ENCODE measurements around the gene DHX16. TPM values are rescaled to one million over a fixed set of nuclear protein-coding genes. Genes with fewer than 3 reads are reported as not detected.

Gene DHX16
- total and polyA plus RNA-seq, 8 donors: 23.8 to 43.4 (median 40.0) TPM

GRCh38 chr6:30696432-30696831 lies 23.6 kb upstream of the DHX16 start:
- Histone ChIP-seq H3K27me3 (no peaks in the 10 kb centered on the region), H3K9me3 (no peaks in the 10 kb centered on the region), H3K36me3 (no peaks in the 10 kb centered on the region), H3K27ac (no peak overlapping the region), H3K4me1 (peaks cover 0 to 11% of the 10 kb centered on the region in 2 donors), H3K4me3 (no peak overlapping the region)
- TF ChIP-seq CTCF (IDR thresholded peaks at IDR 0.05): no peak
- ATAC-seq: no peak
- intact Hi-C loops (cut with DNase I): no loop called here
- DNase-seq: no peak

- Histone ChIP-seq H3K36me3 (no peaks in the 10 kb centered on the region), H3K27me3 (no peaks in the 10 kb centered on the region), H3K9me3 (no peaks in the 10 kb centered on the region), H3K4me3 (peak overlapping the region; percentile 47 to 91), H3K27ac (peak overlapping the region; percentile 74 to 97), H3K4me1 (peaks cover 14 to 42% of the 10 kb centered on the region in 2 donors)
- no peak for TF ChIP-seq CTCF (IDR thresholded peaks at IDR 0.05)
- ATAC-seq (no peak), DNase-seq (no peak)
- intact Hi-C loops (cut with DNase I): no loop called here
Observed at GRCh38 chr6:30691208-30691847, 18.5 kb upstream of the DHX16 start.

- TF ChIP-seq CTCF (IDR thresholded peaks at IDR 0.05): no peak
- peak; percentile 78 for ATAC-seq
- intact Hi-C loops (cut with DNase I): no loop called here
Observed at GRCh38 chr6:30690403-30691207, 17.8 kb upstream of the DHX16 start, which contains the start of gene NRM. TSS of gene NRM (minus strand) at chr6:30690984. CDS start at chr6:30690974, 10 bp downstream.

GRCh38 chr6:30689985-30690384 lies 17.2 kb upstream of the DHX16 start:
- ATAC-seq (no peak), DNase-seq (no peak)
- Histone ChIP-seq H3K27ac (peak overlapping the region; percentile 74 to 97), H3K4me3 (peak overlapping the region; percentile 47 to 91), H3K9me3 (no peaks in the 10 kb centered on the region), H3K4me1 (peaks cover 14 to 42% of the 10 kb centered on the region in 2 donors), H3K27me3 (no peaks in the 10 kb centered on the region), H3K36me3 (peaks cover 0 to 4% of the 10 kb centered on the region in 2 donors)
- intact Hi-C loops (cut with DNase I): loop anchor here in 1 of 2 donors (10.0 kb wide), 1 partner anchor 45 kb away; no protein-coding TSS in a partner anchor
- TF ChIP-seq CTCF (IDR thresholded peaks at IDR 0.05): no peak

More at GRCh38 chr6:30690403-30691207, 17.8 kb upstream of the DHX16 start, which contains the start of gene NRM:
- Histone ChIP-seq H3K4me1 (peaks cover 14 to 42% of the 10 kb centered on the region in 2 donors), H3K9me3 (no peaks in the 10 kb centered on the region), H3K4me3 (peak within 1 kb of the TSS; percentile 47 to 91), H3K27me3 (no peaks in the 10 kb centered on the region), H3K27ac (peak within 1 kb of the TSS; percentile 74 to 97), H3K36me3 (no peaks in the 10 kb centered on the region)
- DNase-seq: peak; percentile 91 to 95 (median 93)
